Activated CD8-positive, alpha-beta T cell treated with anti-CD3 and anti-CD28 coated beads, Interleukin-2, amount 10 ng/mL, durations not matched to agents 7 days and 5 days (primary cell): ENCODE data around the gene ARFIP1. TPM values are rescaled to one million over a fixed set of nuclear protein-coding genes. Genes with fewer than 3 reads are reported as not detected.
"Not testable (repeated sequence)": the region's sequence is repeated elsewhere in the genome, so short reads cannot be mapped to it uniquely, and the experiment has no call there.

Source experiments
- ATAC-seq: fragments of 150-1000 bp; cut with Tn5 transposase; one replicate; pipeline ENCODE4 v1.10.0; 2021; ENCODE audit warnings: moderate library complexity
- CTCF ChIA-PET: fragments of 350-600 bp; sonication (Branson Sonifier 250); formaldehyde crosslinking; loops from one replicate; lab custom pipeline; 2021; ENCODE audit warnings: antibody characterized with exemption; lab: Charles Lee
- POLR2A ChIA-PET: fragments of 350-600 bp; sonication (Branson Sonifier 250); formaldehyde crosslinking; loops from one replicate; lab custom pipeline; 2021; ENCODE audit warnings: antibody characterized with exemption; lab: Charles Lee
- DNase-seq: peaks from one replicate; pipeline ENCODE4 v3.0.0-alpha.2; 2020
- H3K27ac Mint-ChIP-seq: one replicate; pipeline ENCODE4 v1.8.0; 2021; ENCODE audit warnings: mild to moderate bottlenecking, mixed read lengths
- H3K27me3 Mint-ChIP-seq: one replicate; pipeline ENCODE4 v1.8.0; 2021; ENCODE audit warnings: low read depth, mixed read lengths
- H3K36me3 Mint-ChIP-seq: one replicate; pipeline ENCODE4 v1.8.0; 2021; ENCODE audit warnings: low read depth, mixed read lengths
- H3K4me1 Mint-ChIP-seq: one replicate; pipeline ENCODE4 v1.8.0; 2021; ENCODE audit warnings: low read depth, mixed read lengths
- H3K4me3 Mint-ChIP-seq: one replicate; pipeline ENCODE4 v1.8.0; 2021; ENCODE audit warnings: mild to moderate bottlenecking, mixed read lengths
- H3K9me3 Mint-ChIP-seq: one replicate; pipeline ENCODE4 v1.8.0; 2022; ENCODE audit warnings: mixed read lengths; ENCODE audit not compliant: insufficient read depth
- total RNA-seq, 2 experiments: library from RNA; stranded (reverse); gene quantifications; one replicate each; pipeline ENCODE4 v1.2.3, GENCODE V29; 2021

The ARFIP1 gene
- total RNA-seq, 2 experiments from 2014 or later, result 20.3 to 20.5 TPM

DNA sequence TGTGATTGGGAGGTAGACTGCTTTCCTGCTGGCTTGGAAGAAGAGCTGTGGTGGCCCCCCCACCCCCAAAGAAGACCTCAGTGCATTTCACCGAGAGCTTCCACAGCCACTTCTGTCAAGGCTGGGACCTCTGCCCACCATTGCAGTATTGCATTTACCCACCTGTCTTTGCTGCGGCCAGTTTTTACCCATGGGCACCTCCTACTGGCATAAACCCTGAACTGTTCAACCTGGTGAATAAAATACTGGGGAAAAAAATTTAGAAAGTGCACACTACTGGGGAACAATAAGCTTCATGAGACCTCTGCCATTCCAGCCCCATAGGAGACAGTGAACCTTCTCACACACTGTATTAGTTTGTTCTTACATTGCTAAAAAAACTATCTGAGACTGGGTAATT lies 40.3 kb downstream of the ARFIP1 start:
- no peaks in the 10 kb centered on the region for H3K27me3 Mint-ChIP-seq
- H3K36me3 Mint-ChIP-seq, result peaks cover 43% of the 10 kb centered on the region
- DNase-seq (no peak), ATAC-seq (no peak)
- H3K27ac Mint-ChIP-seq, result no peak overlapping the region
- ChIA-PET POLR2A (interaction anchor here (0.7 kb wide), 1 partner anchor 9 kb away, joined by 3 read pairs; no protein-coding TSS in a partner anchor), CTCF (no interaction called here)
- H3K9me3 Mint-ChIP-seq, result peaks cover 22% of the 10 kb centered on the region
- peaks cover 16% of the 10 kb centered on the region for H3K4me1 Mint-ChIP-seq
- no peak overlapping the region for H3K4me3 Mint-ChIP-seq

- ChIA-PET CTCF (no interaction called here), POLR2A (interaction anchor here (0.5 kb wide), 1 partner anchor 182 kb away, joined by 3 read pairs; no protein-coding TSS in a partner anchor)
- H3K27ac Mint-ChIP-seq, result no peak overlapping the region
- H3K4me3 Mint-ChIP-seq, result no peak overlapping the region
- peaks cover 24% of the 10 kb centered on the region for H3K36me3 Mint-ChIP-seq
- H3K27me3 Mint-ChIP-seq, result no peaks in the 10 kb centered on the region
- H3K4me1 Mint-ChIP-seq, result peaks cover 6% of the 10 kb centered on the region
- no peak for DNase-seq
- H3K9me3 Mint-ChIP-seq, result peaks cover 4% of the 10 kb centered on the region
- ATAC-seq, result no peak
Observed at GRCh38 chr4:152822323-152822722, 42.6 kb downstream of the ARFIP1 start.

- DNase-seq, result no peak
- no peak for ATAC-seq
- Mint-ChIP-seq H3K4me3 (no peak overlapping the region), H3K27ac (no peak overlapping the region), H3K4me1 (no peaks in the 10 kb centered on the region), H3K36me3 (peaks cover 15% of the 10 kb centered on the region), H3K9me3 (no peaks in the 10 kb centered on the region), H3K27me3 (no peaks in the 10 kb centered on the region)
- ChIA-PET CTCF (interaction anchor here (1.2 kb wide), 1 partner anchor 22 kb away, joined by 3 read pairs; no protein-coding TSS in a partner anchor), POLR2A (no interaction called here)
Observed at GRCh38 chr4:152824561-152824960, 44.8 kb downstream of the ARFIP1 start.

GRCh38 chr4:152825336-152825735 lies 45.6 kb downstream of the ARFIP1 start:
- DNase-seq (no peak), ATAC-seq (no peak)
- Mint-ChIP-seq H3K27ac (no peak overlapping the region), H3K36me3 (peaks cover 10% of the 10 kb centered on the region), H3K9me3 (no peaks in the 10 kb centered on the region), H3K27me3 (no peaks in the 10 kb centered on the region), H3K4me3 (no peak overlapping the region), H3K4me1 (no peaks in the 10 kb centered on the region)
- POLR2A ChIA-PET, result no interaction called here
- CTCF ChIA-PET, result no interaction called here

DNA sequence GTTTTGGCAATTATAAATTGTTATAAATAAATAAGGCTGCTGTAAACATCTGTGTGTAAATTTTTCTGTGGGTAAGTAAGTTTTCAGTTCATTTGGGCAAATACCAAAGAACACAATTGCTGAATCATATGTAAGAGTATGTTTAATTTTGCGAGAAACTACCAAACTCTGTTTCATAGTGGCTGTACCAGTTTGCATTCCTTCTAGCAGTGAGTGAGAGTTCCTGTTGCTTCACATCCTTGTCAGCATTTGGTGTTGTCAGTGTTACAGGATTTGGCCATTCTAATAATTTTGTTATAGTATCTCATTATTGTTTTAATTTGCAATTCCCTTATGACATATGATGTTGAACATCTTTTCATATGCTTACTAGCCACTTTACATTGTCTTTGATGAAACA lies 48.4 kb downstream of the ARFIP1 start:
- no peaks in the 10 kb centered on the region for H3K27me3 Mint-ChIP-seq
- ATAC-seq, result no peak
- no peaks in the 10 kb centered on the region for H3K4me1 Mint-ChIP-seq
- H3K4me3 Mint-ChIP-seq, result no peak overlapping the region
- no peak for DNase-seq
- H3K9me3 Mint-ChIP-seq, result peaks cover 6% of the 10 kb centered on the region
- ChIA-PET CTCF (no interaction called here), POLR2A (no interaction called here)
- peaks cover 26% of the 10 kb centered on the region for H3K36me3 Mint-ChIP-seq
- H3K27ac Mint-ChIP-seq, result no peak overlapping the region

DNA sequence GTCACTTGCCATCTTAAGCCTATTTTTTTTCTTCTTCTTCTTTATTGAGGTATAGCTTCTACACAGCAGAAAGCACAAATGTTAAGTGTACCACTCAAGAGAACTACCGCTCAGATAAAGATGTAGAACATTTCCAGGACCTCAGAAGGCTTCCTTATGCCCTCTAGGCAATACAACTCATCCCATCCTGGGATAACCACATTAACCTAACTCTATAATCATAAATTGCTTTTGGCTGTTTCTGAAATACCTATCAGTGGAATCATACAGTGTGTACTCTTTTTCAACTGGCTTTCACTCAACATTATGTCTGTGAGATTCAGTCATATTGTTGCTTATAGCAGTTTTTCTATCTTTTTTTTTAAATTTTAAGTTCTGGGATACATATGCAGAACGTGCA lies 51.7 kb downstream of the ARFIP1 start:
- POLR2A ChIA-PET, result no interaction called here
- no peaks in the 10 kb centered on the region for H3K4me1 Mint-ChIP-seq
- peaks cover 13% of the 10 kb centered on the region for H3K9me3 Mint-ChIP-seq
- CTCF ChIA-PET, result no interaction called here
- peaks cover 51% of the 10 kb centered on the region for H3K36me3 Mint-ChIP-seq
- ATAC-seq (no peak), DNase-seq (no peak)
- no peak overlapping the region for H3K27ac Mint-ChIP-seq
- no peak overlapping the region for H3K4me3 Mint-ChIP-seq
- no peaks in the 10 kb centered on the region for H3K27me3 Mint-ChIP-seq

GRCh38 chr4:152836936-152837335 lies 57.2 kb downstream of the ARFIP1 start:
- Mint-ChIP-seq H3K9me3 (peaks cover 38% of the 10 kb centered on the region), H3K27ac (no peak overlapping the region), H3K4me3 (no peak overlapping the region), H3K4me1 (peaks cover 21% of the 10 kb centered on the region), H3K36me3 (peaks cover 57% of the 10 kb centered on the region), H3K27me3 (no peaks in the 10 kb centered on the region)
- CTCF ChIA-PET, result no interaction called here
- DNase-seq, result no peak
- no peak for ATAC-seq
- POLR2A ChIA-PET, result no interaction called here

GRCh38 chr4:152839729-152840128 lies 60.0 kb downstream of the ARFIP1 start:
- H3K4me3 Mint-ChIP-seq, DNase-seq, ATAC-seq, POLR2A ChIA-PET, H3K27me3 Mint-ChIP-seq: not testable (repeated sequence)
- CTCF ChIA-PET, result interaction anchor here (1.3 kb wide), 1 partner anchor 61 kb away, joined by 3 read pairs; the partner anchor contains the start of genes ARFIP1 and TIGD4
- Mint-ChIP-seq H3K27ac (peak overlapping the region; percentile 17), H3K4me1 (peaks cover 21% of the 10 kb centered on the region), H3K36me3 (peaks cover 41% of the 10 kb centered on the region), H3K9me3 (peaks cover 32% of the 10 kb centered on the region)

DNA sequence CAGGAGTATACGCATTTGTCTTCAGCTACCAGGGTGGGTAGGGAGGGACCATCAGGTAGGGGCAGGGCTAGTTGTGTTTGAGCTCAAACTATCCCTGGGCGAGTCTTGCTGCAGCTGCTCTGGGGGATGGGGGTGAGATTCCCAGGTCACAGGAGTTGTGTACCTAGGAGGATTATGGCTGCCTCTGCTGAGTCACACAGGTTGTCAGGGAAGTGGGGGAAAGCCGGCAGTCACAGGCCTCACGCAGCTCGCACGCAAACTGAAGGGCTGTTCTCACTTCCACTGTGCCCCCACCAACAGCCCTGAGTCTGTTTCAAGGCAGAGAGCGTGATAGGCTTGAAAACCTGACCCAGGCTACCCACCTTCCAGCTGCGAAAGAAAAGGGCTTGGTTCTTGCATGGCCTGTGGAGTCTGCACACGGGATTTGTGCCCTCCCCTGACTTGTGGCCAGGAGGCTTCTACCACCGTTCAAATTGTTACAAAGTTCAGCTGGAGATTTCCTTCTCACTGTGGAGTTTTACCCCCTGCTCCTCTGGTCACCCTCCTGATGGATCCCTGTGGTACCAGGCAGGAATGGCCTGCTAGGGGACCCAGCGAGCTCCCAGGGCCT lies 63.8 kb downstream of the ARFIP1 start:
- Mint-ChIP-seq H3K4me3 (no peak overlapping the region), H3K9me3 (peaks cover 22% of the 10 kb centered on the region), H3K4me1 (peaks cover 21% of the 10 kb centered on the region), H3K36me3 (peaks cover 31% of the 10 kb centered on the region), H3K27ac (no peak overlapping the region), H3K27me3 (no peaks in the 10 kb centered on the region)
- DNase-seq (no peak), ATAC-seq (no peak)
- ChIA-PET POLR2A (no interaction called here), CTCF (interaction anchor here (0.6 to 2.0 kb wide), 4 partner anchors 240 to 798 kb away, joined by 3 to 4 read pairs (median 4); no protein-coding TSS in a partner anchor)

GRCh38 chr4:152847376-152847775 lies 67.6 kb downstream of the ARFIP1 start:
- DNase-seq (no peak), ATAC-seq (no peak)
- Mint-ChIP-seq H3K4me3 (no peak overlapping the region), H3K27ac (no peak overlapping the region), H3K36me3 (peaks cover 13% of the 10 kb centered on the region), H3K27me3 (no peaks in the 10 kb centered on the region), H3K9me3 (peaks cover 3% of the 10 kb centered on the region), H3K4me1 (peaks cover 20% of the 10 kb centered on the region)
- ChIA-PET POLR2A (no interaction called here), CTCF (interaction anchor here (0.7 to 6.7 kb wide), 11 partner anchors 16 to 796 kb away, joined by 3 to 53 read pairs (median 4); no protein-coding TSS in a partner anchor)

DNA sequence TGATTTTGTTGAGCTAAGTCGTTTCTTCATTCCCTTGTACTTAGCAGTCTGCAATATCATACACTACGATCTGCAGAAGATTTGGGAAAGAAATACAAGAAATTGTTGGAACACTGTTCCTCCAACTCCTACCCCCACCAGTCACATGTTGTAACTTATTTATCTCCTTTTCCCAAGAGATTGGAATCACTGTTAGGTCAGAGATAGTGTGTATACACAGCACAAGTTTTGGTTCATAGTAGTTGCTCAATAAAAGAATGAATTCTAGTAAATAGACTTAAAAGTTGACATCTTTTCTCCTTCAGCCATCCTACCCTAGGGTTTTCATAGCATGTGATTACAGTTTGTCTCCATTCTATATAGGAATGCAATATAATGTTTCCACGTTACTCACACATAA lies 68.8 kb downstream of the ARFIP1 start:
- peaks cover 16% of the 10 kb centered on the region for H3K36me3 Mint-ChIP-seq
- no peaks in the 10 kb centered on the region for H3K27me3 Mint-ChIP-seq
- peaks cover 20% of the 10 kb centered on the region for H3K4me1 Mint-ChIP-seq
- ChIA-PET POLR2A (no interaction called here), CTCF (interaction anchor here (0.7 to 6.7 kb wide), 9 partner anchors 8 to 347 kb away, joined by 3 to 53 read pairs (median 5); partner anchors contain the start of gene TIGD4)
- H3K27ac Mint-ChIP-seq, result no peak overlapping the region
- peaks cover 6% of the 10 kb centered on the region for H3K9me3 Mint-ChIP-seq
- ATAC-seq (no peak), DNase-seq (no peak)
- no peak overlapping the region for H3K4me3 Mint-ChIP-seq

DNA sequence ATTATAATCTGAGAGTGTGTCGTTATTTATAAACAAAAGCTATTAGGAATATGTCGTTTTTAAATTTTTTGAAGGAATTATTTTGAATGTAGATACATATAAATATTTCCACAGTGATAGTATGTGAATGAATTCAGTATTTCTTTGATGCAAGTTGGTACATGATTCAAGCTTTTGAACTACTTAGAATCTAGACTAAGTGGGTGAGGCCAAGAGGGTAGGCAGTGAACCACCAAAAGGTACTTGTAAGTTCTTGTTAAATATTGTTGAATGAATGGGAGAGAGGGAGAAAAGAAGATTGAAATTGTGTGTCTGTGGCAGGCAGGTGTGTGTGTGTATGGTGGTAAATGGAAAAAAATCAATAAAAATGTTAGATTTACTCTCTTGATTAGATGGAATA lies 69.6 kb downstream of the ARFIP1 start:
- no peak overlapping the region for H3K4me3 Mint-ChIP-seq

More for the DNA sequence above, 69.6 kb downstream of the ARFIP1 start:
- DNase-seq (no peak), ATAC-seq (no peak)
- CTCF ChIA-PET, result interaction anchor here (0.7 to 6.7 kb wide), 7 partner anchors 9 to 278 kb away, joined by 3 to 53 read pairs (median 4); partner anchors contain the start of gene TIGD4
- H3K36me3 Mint-ChIP-seq, result peaks cover 19% of the 10 kb centered on the region
- peaks cover 20% of the 10 kb centered on the region for H3K4me1 Mint-ChIP-seq
- H3K27me3 Mint-ChIP-seq, result no peaks in the 10 kb centered on the region
- no peak overlapping the region for H3K27ac Mint-ChIP-seq
- H3K9me3 Mint-ChIP-seq, result peaks cover 10% of the 10 kb centered on the region
- POLR2A ChIA-PET, result no interaction called here
